IMR-90 (cell line): ENCODE results near the gene AKIRIN1. TPM values are rescaled to one million over a fixed set of nuclear protein-coding genes. Genes with fewer than 3 reads are reported as not detected.
A peak's percentile ranks its signal among the peaks of the same experiment; 100 is the strongest.

Experiments
- ATAC-seq: fragments of 200-7000 bp; cut with Tn5 transposase; 2 replicates; pipeline ENCODE4 v1.9.1; 2020; ENCODE audit warnings: low read depth, mild to moderate bottlenecking, moderate library complexity
- BruUV-seq: library from RNA; stranded (reverse); fragments of 400-500 nt; replicated peaks from 2 replicates; lab custom pipeline; 2021; lab: Mats Ljungman, UMichigan
- CTCF ChIA-PET: fragments of 300-600 bp; formaldehyde crosslinking; extraction: SDS; loops from one replicate; lab custom pipeline; 2021; ENCODE audit warnings: antibody characterized with exemption; lab: Yijun Ruan, JAX
- POLR2A ChIA-PET: fragments of 300-600 bp; sonication (Branson Sonifier 250); formaldehyde crosslinking; loops from one replicate; lab custom pipeline; 2022; ENCODE audit warnings: antibody characterized with exemption; ENCODE audit not compliant: unreplicated experiment; lab: Charles Lee
- DNase-seq: peaks from one replicate; pipeline ENCODE4 v3.0.0; 2013
- H2AFZ ChIP-seq: replicated peaks from 2 replicates; pipeline ENCODE3; 2013; ENCODE audit warnings: low read length, mild to moderate bottlenecking; ENCODE audit not compliant: poor library complexity
- H2AK5ac ChIP-seq: 2 replicates; pipeline ENCODE4 v1.6.1; 2013; ENCODE audit warnings: low read depth, low read length, inconsistent platforms
- H2AK9ac ChIP-seq: replicated peaks from 2 replicates; pipeline ENCODE3; 2013; ENCODE audit warnings: mild to moderate bottlenecking, low read depth, low read length, moderate library complexity; ENCODE audit not compliant: poor library complexity
- H2BK120ac ChIP-seq: 2 replicates; pipeline ENCODE4 v1.6.1; 2013; ENCODE audit warnings: low read depth, low read length, inconsistent platforms
- H2BK15ac ChIP-seq: 3 replicates; pipeline ENCODE4 v1.6.1; 2013; ENCODE audit warnings: low read depth, low read length, inconsistent platforms
- H2BK20ac ChIP-seq: 2 replicates; pipeline ENCODE4 v1.6.1; 2013; ENCODE audit warnings: low read depth, mild to moderate bottlenecking, inconsistent platforms, low read length, moderate library complexity
- H2BK5ac ChIP-seq: 2 replicates; pipeline ENCODE4 v1.6.1; 2013; ENCODE audit warnings: mild to moderate bottlenecking, low read depth, low read length, inconsistent platforms; ENCODE audit not compliant: poor library complexity, severe bottlenecking
- H3K14ac ChIP-seq: replicated peaks from 2 replicates; pipeline ENCODE4 v1.6.1; 2013; ENCODE audit warnings: low read depth, low read length, inconsistent platforms
- H3K18ac ChIP-seq: 2 replicates; pipeline ENCODE4 v1.6.1; 2013; ENCODE audit warnings: low read depth, low read length, control low read depth
- H3K23ac ChIP-seq: 2 replicates; pipeline ENCODE4 v1.6.1; 2013; ENCODE audit warnings: low read depth, low read length, inconsistent platforms
- H3K27ac ChIP-seq: 2 replicates; pipeline ENCODE4 v1.5.1; 2013; ENCODE audit warnings: mild to moderate bottlenecking, control low read depth, low read length; ENCODE audit not compliant: insufficient read depth
- H3K27me3 ChIP-seq: 2 replicates; pipeline ENCODE4 v1.6.1; 2013; ENCODE audit warnings: low read length; ENCODE audit not compliant: control insufficient read depth, insufficient read depth
- H3K36me3 ChIP-seq: 2 replicates; pipeline ENCODE4 v1.6.1; 2013; ENCODE audit warnings: low read length, mixed read lengths; ENCODE audit not compliant: control insufficient read depth, insufficient read depth
- H3K4ac ChIP-seq: 2 replicates; pipeline ENCODE4 v1.6.1; 2013; ENCODE audit warnings: low read depth, low read length, inconsistent platforms
- H3K4me1 ChIP-seq: 2 replicates; pipeline ENCODE4 v1.6.1; 2013; ENCODE audit warnings: low read length, mixed read lengths; ENCODE audit not compliant: control insufficient read depth, insufficient read depth
- H3K4me2 ChIP-seq: 2 replicates; pipeline ENCODE4 v1.6.1; 2013; ENCODE audit warnings: low read depth, mild to moderate bottlenecking, control low read depth, low read length, moderate library complexity
- H3K4me3 ChIP-seq: 2 replicates; pipeline ENCODE4 v1.5.1; 2013; ENCODE audit warnings: low read depth, mild to moderate bottlenecking, control low read depth, low read length, moderate library complexity; ENCODE audit not compliant: insufficient read depth
- H3K56ac ChIP-seq: 2 replicates; pipeline ENCODE4 v1.6.1; 2013; ENCODE audit warnings: low read length, inconsistent platforms; ENCODE audit not compliant: insufficient read depth; ENCODE audit errors: extremely low read depth
- H3K79me1 ChIP-seq, 2 experiments: 2 replicates each; pipeline ENCODE4 v1.6.1; 2013; ENCODE audit warnings: low read length in 2 of 2, inconsistent platforms in 1 of 2, low read depth in 1 of 2
- H3K9ac ChIP-seq: 2 replicates; pipeline ENCODE4 v1.6.1; 2013; ENCODE audit warnings: low read depth, low read length, control low read depth
- H3K9me1 ChIP-seq: 2 replicates; pipeline ENCODE4 v1.6.1; 2013; ENCODE audit warnings: low read length, inconsistent platforms; ENCODE audit not compliant: insufficient read depth
- H3K9me3 ChIP-seq: 2 replicates; pipeline ENCODE4 v1.6.1; 2013; ENCODE audit warnings: low read length; ENCODE audit not compliant: control insufficient read depth, insufficient read depth
- H4K20me1 ChIP-seq: 2 replicates; pipeline ENCODE4 v1.6.1; 2013; ENCODE audit warnings: low read length, inconsistent platforms; ENCODE audit not compliant: insufficient read depth
- H4K5ac ChIP-seq: 2 replicates; pipeline ENCODE4 v1.6.1; 2013; ENCODE audit warnings: mild to moderate bottlenecking, low read depth, low read length, control low read depth
- H4K8ac ChIP-seq, 2 experiments: 2 replicates each; pipeline ENCODE4 v1.6.1; 2013; ENCODE audit warnings: low read depth in 2 of 2, low read length in 2 of 2, control low read depth in 1 of 2, inconsistent platforms in 1 of 2
- H4K91ac ChIP-seq: 2 replicates; pipeline ENCODE4 v1.6.1; 2013; ENCODE audit warnings: low read depth, low read length, inconsistent platforms; ENCODE audit not compliant: insufficient read depth
- BHLHE40 ChIP-seq: fragments of 150-350 bp; IDR thresholded peaks from 2 replicates; pipeline ENCODE4 v1.6.1; 2016; ENCODE audit warnings: mild to moderate bottlenecking, low read depth, low read length
- CEBPB ChIP-seq: IDR thresholded peaks from 2 replicates; pipeline ENCODE4 v1.6.1; 2012; ENCODE audit warnings: low read depth, low read length, improper control_type of control experiment
- CHD1 ChIP-seq: IDR thresholded peaks from 2 replicates; pipeline ENCODE4 v1.6.1; 2012; ENCODE audit warnings: low read depth, low read length, improper control_type of control experiment
- CTCF ChIP-seq: conservative IDR thresholded peaks from 2 replicates; pipeline ENCODE4 v1.5.1; 2012; ENCODE audit warnings: mild to moderate bottlenecking, low read depth, low read length, improper control_type of control experiment
- ELK1 ChIP-seq: fragments of 150-350 bp; IDR thresholded peaks from 2 replicates; pipeline ENCODE4 v1.6.1; 2016; ENCODE audit warnings: low read depth, mild to moderate bottlenecking, low read length, moderate library complexity, borderline replicate concordance
- FOS ChIP-seq: fragments of 150-350 bp; IDR thresholded peaks from 2 replicates; pipeline ENCODE4 v1.6.1; 2016; ENCODE audit warnings: low read depth, low read length
- MAFK ChIP-seq: IDR thresholded peaks from 2 replicates; pipeline ENCODE4 v1.6.1; 2012; ENCODE audit warnings: low read depth, low read length, improper control_type of control experiment
- MAZ ChIP-seq: IDR thresholded peaks from 2 replicates; pipeline ENCODE4 v1.6.1; 2012; ENCODE audit warnings: low read depth, mild to moderate bottlenecking, low read length, improper control_type of control experiment, moderate library complexity, borderline replicate concordance
- MXI1 ChIP-seq: IDR thresholded peaks from 2 replicates; pipeline ENCODE4 v1.6.1; 2012; ENCODE audit warnings: low read depth, mild to moderate bottlenecking, low read length, moderate library complexity, borderline replicate concordance
- NFE2L2 ChIP-seq: fragments of 150-350 bp; IDR thresholded peaks from 2 replicates; pipeline ENCODE4 v1.6.1; 2016; ENCODE audit warnings: low read depth, mild to moderate bottlenecking, low read length
- POLR2A ChIP-seq: IDR thresholded peaks from 2 replicates; pipeline ENCODE4 v1.6.1; 2012; ENCODE audit warnings: mild to moderate bottlenecking, low read depth, low read length
- RAD21 ChIP-seq: IDR thresholded peaks from 2 replicates; pipeline ENCODE4 v1.6.1; 2012; ENCODE audit warnings: low read length, improper control_type of control experiment
- RCOR1 ChIP-seq: IDR thresholded peaks from 2 replicates; pipeline ENCODE4 v1.6.1; 2012; ENCODE audit warnings: mild to moderate bottlenecking, low read length, improper control_type of control experiment; ENCODE audit not compliant: insufficient replicate concordance
- RFX5 ChIP-seq: IDR thresholded peaks from 2 replicates; pipeline ENCODE4 v1.8.0; 2012; ENCODE audit warnings: low read depth, mild to moderate bottlenecking, low read length, moderate library complexity
- SMC3 ChIP-seq: fragments of 150-350 bp; IDR thresholded peaks from 2 replicates; pipeline ENCODE4 v1.6.1; 2016; ENCODE audit warnings: low read depth, mild to moderate bottlenecking, antibody characterized with exemption, low read length, moderate library complexity
- USF2 ChIP-seq: fragments of 150-350 bp; IDR thresholded peaks from 2 replicates; pipeline ENCODE4 v1.6.1; 2017; ENCODE audit warnings: mild to moderate bottlenecking, antibody characterized with exemption, low read length, low read depth
- WGBS, 2 experiments: methylation state at CpG; one replicate each; pipeline versions ENCODE4 v1.1.5 to v1.1.7; 2013; ENCODE audit warnings: missing lambda C conversion rate in 2 of 2; ENCODE audit not compliant: insufficient read length in 1 of 2; ENCODE audit errors: extremely low coverage in 2 of 2; 5-methylcytosine and 5-hydroxymethylcytosine counted together
- dilution Hi-C: fragments of 300-500 bp; cut with HindIII; formaldehyde crosslinking; loops from one replicate; pipeline ENCODE4 v1.14.3; 2018; ENCODE audit warnings: low sequenced_read_pairs; ENCODE audit not compliant: unreplicated experiment
- in situ Hi-C: fragments of 300-500 bp; cut with MboI; formaldehyde crosslinking; loops from 3 replicates; pipeline ENCODE4 v1.14.3; 2019; ENCODE audit warnings: low sequenced_read_pairs, inconsistent platforms, mixed read lengths
- intact Hi-C: fragments of 100-400 bp; cut with micrococcal nuclease; formaldehyde crosslinking; loops from 2 replicates; pipeline ENCODE4 v1.10.0; 2022
- polyA plus RNA-seq, 3 experiments: library from polyadenylated mRNA; depleted of rRNA; stranded (reverse); fragments of >200 nt; gene quantifications; 2 replicates each; pipeline ENCODE4 v1.2.3, GENCODE V29; 2012; ENCODE audit warnings: low replicate concordance in 1 of 3
- total RNA-seq: library from RNA; depleted of rRNA; stranded (reverse); fragments of >200 nt; gene quantifications from 2 replicates; pipeline ENCODE4 v1.2.3, GENCODE V29; 2012

AKIRIN1 gene
- total and polyA plus RNA-seq, 2 of the 4 experiments (the other 2 are of a cell fraction) = 42.5 to 44.2 TPM

- peak; percentile 98 for ATAC-seq
- Histone ChIP-seq H3K36me3 (no peaks in the 10 kb centered on the region), H4K8ac (peak within 1 kb of the TSS in 1 of 2 experiments; percentile 52; a peak in 1 of 4 replicates), H4K20me1 (no peaks in the 10 kb centered on the region), H3K4me1 (peaks cover 2% of the 10 kb centered on the region; the same call in 1 of the 2 replicates), H2BK20ac (no peak within 1 kb of the TSS), H3K79me1 (no peaks in the 10 kb centered on the region), H4K91ac (no peak within 1 kb of the TSS; the same call in 1 of the 2 replicates), H2AK9ac (peak within 1 kb of the TSS; percentile 31), H3K9me1 (no peaks in the 10 kb centered on the region; the same call in 1 of the 2 replicates), H4K5ac (no peak within 1 kb of the TSS), H3K56ac (no peak within 1 kb of the TSS; the same call in 1 of the 2 replicates), H3K27ac (no peak within 1 kb of the TSS), H2BK5ac (no peak within 1 kb of the TSS), H3K14ac (peak within 1 kb of the TSS; percentile 41; the same call in 1 of the 2 replicates), H2AK5ac (no peak within 1 kb of the TSS), H2AFZ (peak within 1 kb of the TSS; percentile 90), H3K9me3 (no peaks in the 10 kb centered on the region), H3K27me3 (no peaks in the 10 kb centered on the region), H2BK120ac (no peak within 1 kb of the TSS; the same call in 1 of the 2 replicates), H3K4me2 (peak within 1 kb of the TSS; percentile 51), H3K23ac (no peak within 1 kb of the TSS), H3K9ac (no peak within 1 kb of the TSS; the same call in none of the 2 replicates), H3K4me3 (peak within 1 kb of the TSS; percentile 28), H3K4ac (no peak within 1 kb of the TSS; the same call in 1 of the 2 replicates), H3K18ac (no peak within 1 kb of the TSS), H2BK15ac (no peak within 1 kb of the TSS)
- TF ChIP-seq MXI1 = no peak
- TF ChIP-seq RCOR1 = no peak
- TF ChIP-seq BHLHE40 = no peak
- TF ChIP-seq CHD1 = no peak
- no peak for TF ChIP-seq MAZ
- TF ChIP-seq FOS = no peak
- TF ChIP-seq ELK1 = no peak
- no peak for TF ChIP-seq MAFK
- TF ChIP-seq POLR2A = no peak
- TF ChIP-seq USF2 = no peak
- no peak for TF ChIP-seq SMC3
- TF ChIP-seq NFE2L2 = no peak
- no peak for TF ChIP-seq RFX5
- TF ChIP-seq CTCF = no peak
- TF ChIP-seq CEBPB = no peak
- no peak for TF ChIP-seq RAD21
- ChIA-PET POLR2A (no interaction called here), CTCF (interaction anchor here (1.0 kb wide), 1 partner anchor 12 kb away, joined by 3 read pairs; no protein-coding TSS in a partner anchor)
- peak; percentile 38 for DNase-seq
- in situ Hi-C loops (no loop called here), dilution Hi-C loops (no loop called here), intact Hi-C loops (no loop called here)
- WGBS, 2 experiments = 33% methylated on average over 3 of the region's 14 CpGs; no CpG with 5 or more reads in 1 of the 2 experiments
- no TSS peak for BruUV-seq
Measured at GRCh38 chr1:38941527-38942019, 49.5 kb upstream of the AKIRIN1 start, which contains the start of gene RHBDL2. Gene RHBDL2 (minus strand): TSS chr1:38941830. CDS start chr1:38919212, 22,618 bp downstream.
